Bronchial epithelial cell (primary cell): ENCODE data around the gene KRT72. TPM values are rescaled to one million over a fixed set of nuclear protein-coding genes. Genes with fewer than 3 reads are reported as not detected.
A peak's percentile ranks its signal among the peaks of the same experiment; 100 is the strongest.

Experiments used
- DNase-seq: peaks from one replicate; pipeline ENCODE4 v3.0.0-alpha.2; 2010; ENCODE audit warnings: low read depth
- FAIRE-seq: peaks from 2 replicates; lab custom pipeline; 2011; peaks lifted over from hg19 to GRCh38; lab: Jason Lieb, UNC
- H3K27me3 ChIP-seq: 2 replicates; pipeline ENCODE4 v1.5.1; 2011; ENCODE audit warnings: low read length; ENCODE audit not compliant: control insufficient read depth, insufficient read depth
- H3K36me3 ChIP-seq: 2 replicates; pipeline ENCODE4 v1.5.1; 2011; ENCODE audit warnings: low read length; ENCODE audit not compliant: control insufficient read depth, insufficient read depth
- H3K4me3 ChIP-seq: 2 replicates; pipeline ENCODE4 v1.5.1; 2011; ENCODE audit warnings: mild to moderate bottlenecking, low read depth, low read length, control low read depth
- total RNA-seq: library from RNA; depleted of rRNA; stranded (reverse); fragments of >200 nt; gene quantifications from 2 replicates; pipeline ENCODE4 v1.2.1, GENCODE V29; 2014
- TF ChIP-seq, protein P1 (sequence below): IDR thresholded peaks from 2 replicates; pipeline ENCODE4 v1.5.1; 2011; ENCODE audit warnings: mild to moderate bottlenecking, moderate library complexity, low read length, control low read depth, inconsistent platforms; ENCODE audit not compliant: insufficient read depth, severe bottlenecking

KRT72 gene
- total RNA-seq, 1 donor from 2014 or later = not detected

- H3K27me3 ChIP-seq = peaks cover 7% of the 10 kb centered on the region
- no peaks in the 10 kb centered on the region for H3K36me3 ChIP-seq
- FAIRE-seq = no peak
- no peak overlapping the region for H3K4me3 ChIP-seq
- TF ChIP-seq, protein P1, sequence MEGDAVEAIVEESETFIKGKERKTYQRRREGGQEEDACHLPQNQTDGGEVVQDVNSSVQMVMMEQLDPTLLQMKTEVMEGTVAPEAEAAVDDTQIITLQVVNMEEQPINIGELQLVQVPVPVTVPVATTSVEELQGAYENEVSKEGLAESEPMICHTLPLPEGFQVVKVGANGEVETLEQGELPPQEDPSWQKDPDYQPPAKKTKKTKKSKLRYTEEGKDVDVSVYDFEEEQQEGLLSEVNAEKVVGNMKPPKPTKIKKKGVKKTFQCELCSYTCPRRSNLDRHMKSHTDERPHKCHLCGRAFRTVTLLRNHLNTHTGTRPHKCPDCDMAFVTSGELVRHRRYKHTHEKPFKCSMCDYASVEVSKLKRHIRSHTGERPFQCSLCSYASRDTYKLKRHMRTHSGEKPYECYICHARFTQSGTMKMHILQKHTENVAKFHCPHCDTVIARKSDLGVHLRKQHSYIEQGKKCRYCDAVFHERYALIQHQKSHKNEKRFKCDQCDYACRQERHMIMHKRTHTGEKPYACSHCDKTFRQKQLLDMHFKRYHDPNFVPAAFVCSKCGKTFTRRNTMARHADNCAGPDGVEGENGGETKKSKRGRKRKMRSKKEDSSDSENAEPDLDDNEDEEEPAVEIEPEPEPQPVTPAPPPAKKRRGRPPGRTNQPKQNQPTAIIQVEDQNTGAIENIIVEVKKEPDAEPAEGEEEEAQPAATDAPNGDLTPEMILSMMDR = no peak
- DNase-seq = no peak
These were observed 14.6 kb upstream of the KRT72 start for GRCh38 chr12:52615912-52616311.

- no peaks in the 10 kb centered on the region for H3K36me3 ChIP-seq
- H3K27me3 ChIP-seq = peaks cover 7% of the 10 kb centered on the region
- TF ChIP-seq, protein P1 = no peak
- FAIRE-seq = no peak
- no peak overlapping the region for H3K4me3 ChIP-seq
- DNase-seq = peak; percentile 52
These were observed 14.1 kb upstream of the KRT72 start for GRCh38 chr12:52615208-52615868.

GRCh38 chr12:52614381-52615207 is 13.3 kb upstream of the KRT72 start:
- TF ChIP-seq, protein P1 = no peak
- H3K27me3 ChIP-seq = peaks cover 7% of the 10 kb centered on the region
- H3K4me3 ChIP-seq = no peak overlapping the region
- FAIRE-seq (no peak), DNase-seq (peak; percentile 40)
- no peaks in the 10 kb centered on the region for H3K36me3 ChIP-seq

GRCh38 chr12:52613384-52614030 is 12.2 kb upstream of the KRT72 start:
- Histone ChIP-seq H3K4me3 (no peak overlapping the region), H3K27me3 (peaks cover 8% of the 10 kb centered on the region), H3K36me3 (no peaks in the 10 kb centered on the region)
- FAIRE-seq (no peak), DNase-seq (no peak)
- TF ChIP-seq, protein P1 = no peak

GRCh38 chr12:52612431-52613383 is 11.4 kb upstream of the KRT72 start:
- Histone ChIP-seq H3K27me3 (peaks cover 9% of the 10 kb centered on the region), H3K4me3 (no peak overlapping the region), H3K36me3 (no peaks in the 10 kb centered on the region)
- DNase-seq = no peak
- FAIRE-seq = no peak
- TF ChIP-seq, protein P1 = no peak
